Sigmoid colon (tissue), 7 donors: ENCODE data around the gene SETDB2. TPM values are rescaled to one million over a fixed set of nuclear protein-coding genes. Genes with fewer than 3 reads are reported as not detected.

Experiments
- DNase-seq: peaks from one replicate; pipeline ENCODE4 v3.0.0-alpha.2; 2019
- H3K27ac ChIP-seq, 4 donors: fragments of 200-600 bp; sonication (generic); one replicate each; pipeline ENCODE4 v1.5.1; 2016 to 2019; ENCODE audit warnings: mild to moderate bottlenecking in 1 of 4
- H3K27me3 ChIP-seq, 3 donors: fragments of 200-600 bp; sonication (generic); one replicate each; pipeline ENCODE4 v1.5.1; 2019; ENCODE audit warnings: mild to moderate bottlenecking in 1 of 3
- H3K36me3 ChIP-seq, 4 donors: fragments of 200-600 bp; sonication (generic); one replicate each; pipeline ENCODE4 v1.5.1; 2016 to 2019
- H3K4me1 ChIP-seq, 4 donors: fragments of 200-600 bp; sonication (generic); one replicate each; pipeline ENCODE4 v1.5.1; 2017 to 2019
- H3K4me3 ChIP-seq, 4 donors: fragments of 200-600 bp; sonication (generic); one replicate each; pipeline ENCODE4 v1.5.1; 2017 to 2019; ENCODE audit warnings: mild to moderate bottlenecking in 2 of 4, moderate library complexity in 1 of 4
- H3K9me3 ChIP-seq, 4 donors: fragments of 200-600 bp in 3 of 4; sonication (generic) in 3 of 4; one replicate each; pipeline versions ENCODE4 v1.5.1 to v1.6.1; 2013 to 2019
- EP300 ChIP-seq, 4 donors: sonication (generic); formaldehyde crosslinking; IDR thresholded peaks; one replicate each; pipeline ENCODE4 v1.6.1; 2017; ENCODE audit warnings: antibody characterized with exemption in 4 of 4
- POLR2A ChIP-seq, 2 donors: fragments of 450-650 bp; IDR thresholded peaks; one replicate each; pipeline ENCODE4 v1.6.1; 2016; ENCODE audit warnings: antibody characterized with exemption in 2 of 2, mild to moderate bottlenecking in 2 of 2, moderate library complexity in 2 of 2
- POLR2AphosphoS5 ChIP-seq, 4 donors: sonication (generic); formaldehyde crosslinking; IDR thresholded peaks; one replicate each; pipeline ENCODE4 v1.6.1; 2017; ENCODE audit warnings: antibody characterized with exemption in 4 of 4
- WGBS, 2 donors: extraction: QIAGEN DNeasy Blood & Tissue Kit; methylation state at CpG; one replicate each; pipeline ENCODE4 v1.1.7; 2013; 5-methylcytosine and 5-hydroxymethylcytosine counted together
- intact Hi-C: fragments of 100-400 bp; cut with DNase I; formaldehyde crosslinking; loops from one replicate; pipeline ENCODE4 v1.15.1; 2023
- polyA plus RNA-seq, 3 donors: library from polyadenylated mRNA; stranded (reverse); fragments of 200-250 nt; gene quantifications; one replicate each; pipeline ENCODE4 v1.2.3, GENCODE V29; 2013
- total RNA-seq, 4 donors: library from RNA; depleted of rRNA; stranded (reverse); fragments of >200 nt; gene quantifications; one replicate each; pipeline ENCODE4 v1.1.0, GENCODE V29; 2016
- TF ChIP-seq, protein P1 (sequence below), 4 experiments: fragments of 450-650 bp in 3 of 4; fragments of 200-600 bp in 1 of 4; IDR thresholded peaks; one replicate each; pipeline ENCODE4 v1.5.1; 2016 to 2019; ENCODE audit warnings: antibody characterized with exemption in 4 of 4, mild to moderate bottlenecking in 3 of 4, moderate library complexity in 2 of 4
- donor health status: healthy with polysubstance abuse.
- donor health status: Bipolar disorder and iron deficiency.
- donor health status: healthy.

SETDB2 gene
- total and polyA plus RNA-seq, 7 donors = 3.6 to 12.5 (median 7.5) TPM

DNA sequence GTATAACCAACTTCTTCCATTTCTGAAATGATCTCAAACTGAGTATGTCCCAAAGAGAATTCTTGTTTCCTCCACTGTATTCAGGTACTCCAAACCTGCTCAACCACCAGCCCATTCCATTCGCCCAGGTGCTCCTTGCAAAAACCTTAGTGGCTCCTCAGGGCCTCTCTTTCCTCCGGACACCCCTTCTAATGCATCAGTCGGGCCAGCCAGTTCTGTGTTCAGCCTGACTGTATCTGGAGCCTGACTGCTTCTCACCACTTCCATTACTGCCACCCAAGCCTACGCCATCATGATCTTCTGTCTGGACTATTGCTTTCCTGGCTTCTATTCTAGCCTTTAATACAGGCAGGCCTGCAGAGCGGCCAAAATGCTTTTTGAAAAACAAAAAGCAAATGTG, 53.2 kb downstream of the SETDB2 start:
- DNase-seq = no peak
- H3K4me1 ChIP-seq = peaks cover 0 to 12% (median 5%) of the 10 kb centered on the region in 4 donors
- H3K9me3 ChIP-seq = no peaks in the 10 kb centered on the region
- no peaks in the 10 kb centered on the region for H3K27me3 ChIP-seq
- TF ChIP-seq POLR2A (IDR thresholded peaks at IDR 0.05) = no peak
- TF ChIP-seq POLR2AphosphoS5 (IDR thresholded peaks at IDR 0.05) = no peak
- TF ChIP-seq EP300 (IDR thresholded peaks at IDR 0.05) = no peak
- TF ChIP-seq, protein P1, sequence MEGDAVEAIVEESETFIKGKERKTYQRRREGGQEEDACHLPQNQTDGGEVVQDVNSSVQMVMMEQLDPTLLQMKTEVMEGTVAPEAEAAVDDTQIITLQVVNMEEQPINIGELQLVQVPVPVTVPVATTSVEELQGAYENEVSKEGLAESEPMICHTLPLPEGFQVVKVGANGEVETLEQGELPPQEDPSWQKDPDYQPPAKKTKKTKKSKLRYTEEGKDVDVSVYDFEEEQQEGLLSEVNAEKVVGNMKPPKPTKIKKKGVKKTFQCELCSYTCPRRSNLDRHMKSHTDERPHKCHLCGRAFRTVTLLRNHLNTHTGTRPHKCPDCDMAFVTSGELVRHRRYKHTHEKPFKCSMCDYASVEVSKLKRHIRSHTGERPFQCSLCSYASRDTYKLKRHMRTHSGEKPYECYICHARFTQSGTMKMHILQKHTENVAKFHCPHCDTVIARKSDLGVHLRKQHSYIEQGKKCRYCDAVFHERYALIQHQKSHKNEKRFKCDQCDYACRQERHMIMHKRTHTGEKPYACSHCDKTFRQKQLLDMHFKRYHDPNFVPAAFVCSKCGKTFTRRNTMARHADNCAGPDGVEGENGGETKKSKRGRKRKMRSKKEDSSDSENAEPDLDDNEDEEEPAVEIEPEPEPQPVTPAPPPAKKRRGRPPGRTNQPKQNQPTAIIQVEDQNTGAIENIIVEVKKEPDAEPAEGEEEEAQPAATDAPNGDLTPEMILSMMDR (IDR thresholded peaks at IDR 0.05) = no peak
- intact Hi-C loops = loop anchor here (5.0 kb wide), 2 partner anchors 50 to 90 kb away; partner anchors contain the start of gene RCBTB1
- H3K36me3 ChIP-seq = peaks cover 0 to 12% (median 0%) of the 10 kb centered on the region in 4 donors
- 88 to 91% methylated on average over 5 of the region's 5 CpGs for WGBS, 2 donors
- no peak overlapping the region for H3K4me3 ChIP-seq
- H3K27ac ChIP-seq = peak overlapping the region; percentile 91 to 94 (median 93)

DNA sequence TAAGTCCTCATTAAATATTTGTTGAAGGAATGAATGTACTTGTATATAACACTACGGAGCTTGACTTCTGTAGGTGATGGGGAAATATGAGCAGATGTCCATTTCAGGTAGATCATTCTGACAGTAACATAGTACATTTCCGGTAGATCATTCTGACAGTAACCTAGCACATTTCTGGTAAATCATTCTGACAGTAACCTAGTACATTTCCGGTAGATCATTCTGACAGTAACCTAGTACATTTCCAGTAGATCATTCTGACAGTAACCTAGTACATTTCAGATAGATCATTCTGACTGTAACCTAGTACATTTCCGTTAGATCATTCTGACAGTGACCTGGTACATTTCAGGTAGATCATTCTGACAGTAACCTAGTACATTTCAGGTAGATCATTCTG, 54.1 kb downstream of the SETDB2 start:
- no peak for TF ChIP-seq EP300 (IDR thresholded peaks at IDR 0.05)
- intact Hi-C loops = loop anchor here (5.0 kb wide), 2 partner anchors 51 to 89 kb away; partner anchors contain the start of gene RCBTB1
- WGBS, 2 donors = 82 to 87% methylated on average over 4 of the region's 4 CpGs
- Histone ChIP-seq H3K27me3 (no peaks in the 10 kb centered on the region), H3K9me3 (no peaks in the 10 kb centered on the region), H3K4me1 (peaks cover 0 to 12% (median 5%) of the 10 kb centered on the region in 4 donors), H3K36me3 (peaks cover 0 to 12% (median 0%) of the 10 kb centered on the region in 4 donors), H3K27ac (no peak overlapping the region), H3K4me3 (no peak overlapping the region)
- DNase-seq = no peak

DNA sequence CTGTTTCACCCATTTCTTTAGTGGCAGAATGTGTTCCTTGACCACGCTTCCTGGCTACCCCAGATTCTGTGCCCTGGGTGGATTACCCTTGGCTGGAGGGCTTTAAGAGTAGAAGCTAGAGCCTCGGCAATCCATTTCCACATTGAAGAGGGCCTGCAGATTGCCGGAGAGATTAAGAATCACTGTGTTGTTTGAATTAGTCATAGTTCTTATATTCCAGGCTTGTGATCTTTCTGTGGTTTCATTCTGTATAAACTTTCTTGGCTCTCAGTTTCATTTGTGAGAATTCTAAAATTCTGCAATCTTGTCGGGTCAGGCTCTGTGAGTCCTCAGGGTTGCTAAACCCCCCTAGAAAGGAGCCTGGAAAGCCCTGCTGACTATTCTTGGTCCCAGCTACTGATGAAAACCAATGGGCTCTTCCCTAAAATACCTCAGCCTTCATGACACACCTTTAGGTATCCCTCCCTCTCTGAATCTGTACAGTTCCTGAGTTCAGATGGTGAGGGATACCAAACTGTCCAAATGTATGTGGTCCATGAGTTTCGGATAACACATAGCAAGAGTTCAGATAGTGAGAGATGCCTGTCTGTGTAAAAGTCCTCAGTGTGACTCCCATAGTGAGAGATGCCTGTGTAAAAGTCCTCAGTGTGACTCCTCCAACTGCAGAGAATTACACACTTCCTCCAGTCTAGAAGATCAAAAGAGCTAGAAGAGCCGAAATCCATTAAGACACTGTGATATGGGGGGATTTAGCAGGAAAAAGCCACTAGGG, 56.0 kb downstream of the SETDB2 start:
- Histone ChIP-seq H3K4me3 (no peak overlapping the region), H3K27me3 (no peaks in the 10 kb centered on the region), H3K27ac (peak overlapping the region in 1 of 4 donors; percentile 25), H3K4me1 (peaks cover 0 to 4% (median 0%) of the 10 kb centered on the region in 4 donors), H3K9me3 (no peaks in the 10 kb centered on the region), H3K36me3 (peaks cover 0 to 12% (median 0%) of the 10 kb centered on the region in 4 donors)
- WGBS, 2 donors = 75 to 84% methylated on average over 6 of the region's 6 CpGs
- TF ChIP-seq POLR2AphosphoS5 (IDR thresholded peaks at IDR 0.05) (no peak), EP300 (IDR thresholded peaks at IDR 0.05) (no peak), POLR2A (IDR thresholded peaks at IDR 0.05) (no peak)
- TF ChIP-seq, protein P1 (IDR thresholded peaks at IDR 0.05) = no peak
- intact Hi-C loops = loop anchor here (5.0 kb wide), 2 partner anchors 53 to 87 kb away; partner anchors contain the start of gene RCBTB1
- no peak for DNase-seq

DNA sequence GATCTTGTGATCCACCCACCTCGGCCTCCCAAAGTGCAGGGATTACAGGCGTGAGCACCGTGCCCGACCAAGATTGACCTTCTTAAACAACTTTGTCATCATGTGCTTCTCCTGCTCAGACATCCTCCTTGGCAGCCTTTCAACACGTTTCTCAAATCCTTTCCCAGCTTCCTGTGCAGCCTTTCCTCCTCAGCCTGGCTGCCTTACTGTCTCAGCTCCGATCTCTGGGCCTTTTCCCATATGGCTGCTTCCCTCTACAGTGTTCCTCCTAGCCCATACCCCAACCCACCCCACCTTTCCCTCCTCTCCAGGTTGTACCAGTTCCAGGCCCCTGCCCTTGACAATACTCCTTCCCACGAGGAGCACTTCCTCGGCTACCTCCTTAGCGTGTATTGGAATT, 58.9 kb downstream of the SETDB2 start:
- Histone ChIP-seq H3K9me3 (no peaks in the 10 kb centered on the region), H3K27me3 (no peaks in the 10 kb centered on the region), H3K36me3 (peaks cover 0 to 12% (median 0%) of the 10 kb centered on the region in 4 donors), H3K4me3 (no peak overlapping the region), H3K27ac (peak overlapping the region in 2 of 4 donors; percentile 35 to 36), H3K4me1 (no peaks in the 10 kb centered on the region)
- no peak for TF ChIP-seq POLR2A (IDR thresholded peaks at IDR 0.05)
- TF ChIP-seq, protein P1 (IDR thresholded peaks at IDR 0.05) = no peak
- no peak for TF ChIP-seq POLR2AphosphoS5 (IDR thresholded peaks at IDR 0.05)
- no peak for TF ChIP-seq EP300 (IDR thresholded peaks at IDR 0.05)
- peak; percentile 74 for DNase-seq
- intact Hi-C loops = no loop called here
- WGBS, 2 donors = 75 to 77% methylated on average over 9 of the region's 9 CpGs

DNA sequence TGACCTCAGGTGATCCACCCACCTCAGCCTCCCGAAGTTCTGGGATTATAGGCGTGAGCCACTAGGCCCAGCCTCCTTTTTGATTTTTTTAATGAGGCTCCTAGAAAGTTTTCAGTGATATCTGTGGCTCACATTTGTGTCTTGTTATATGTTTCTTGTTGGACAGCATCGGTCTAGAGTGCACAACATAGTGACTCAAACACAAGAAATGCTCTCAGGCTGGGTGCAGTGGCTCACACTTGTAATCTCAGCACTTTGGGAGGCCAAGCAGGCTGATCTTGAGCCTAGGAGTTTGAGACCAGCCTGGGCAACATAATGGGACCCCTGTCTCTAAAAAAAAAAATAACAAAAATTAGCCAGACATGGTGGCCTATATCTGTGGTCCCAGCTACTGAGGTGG, 59.9 kb downstream of the SETDB2 start:
- Histone ChIP-seq H3K27me3 (no peaks in the 10 kb centered on the region), H3K9me3 (no peaks in the 10 kb centered on the region), H3K4me1 (no peaks in the 10 kb centered on the region), H3K4me3 (no peak overlapping the region), H3K36me3 (peaks cover 0 to 9% (median 0%) of the 10 kb centered on the region in 4 donors), H3K27ac (no peak overlapping the region)
- DNase-seq = no peak
- intact Hi-C loops = no loop called here
- TF ChIP-seq POLR2AphosphoS5 (IDR thresholded peaks at IDR 0.05) = no peak
- no peak for TF ChIP-seq EP300 (IDR thresholded peaks at IDR 0.05)
- TF ChIP-seq POLR2A (IDR thresholded peaks at IDR 0.05) = no peak
- TF ChIP-seq, protein P1 (IDR thresholded peaks at IDR 0.05) = no peak
- 93 to 96% methylated on average over 3 of the region's 3 CpGs for WGBS, 2 donors
